Measurements from ENCODE around the gene PAXX. TPM values are rescaled to one million over a fixed set of nuclear protein-coding genes. Genes with fewer than 3 reads are reported as not detected.
A peak's percentile ranks its signal among the peaks of the same experiment; 100 is the strongest.

The PAXX gene
- total RNA-seq, 1 donor = 18.3 TPM

GRCh38 chr9:136945333-136946227 lies 46.6 kb upstream of the PAXX start:
- no peak overlapping the region for H3K4me3 ChIP-seq (ENCODE audit: low read depth, low read length)
- no peak for DNase-seq (ENCODE audit: low read depth)
- TF ChIP-seq CTCF (IDR thresholded peaks at IDR 0.05; ENCODE audit: insufficient read depth, low read length) = no peak

- no peak overlapping the region for H3K4me3 ChIP-seq (ENCODE audit: low read depth, low read length)
- DNase-seq (ENCODE audit: low read depth) = no peak
- TF ChIP-seq CTCF (IDR thresholded peaks at IDR 0.05; ENCODE audit: insufficient read depth, low read length) = no peak
These were observed 45.8 kb upstream of the PAXX start for GRCh38 chr9:136946228-136947027.

- no peak for DNase-seq (ENCODE audit: low read depth)
- TF ChIP-seq CTCF (IDR thresholded peaks at IDR 0.05; ENCODE audit: insufficient read depth, low read length) = no peak
These were observed 45.0 kb upstream of the PAXX start for GRCh38 chr9:136947028-136947891.

GRCh38 chr9:136947955-136948510 lies 44.2 kb upstream of the PAXX start:
- H3K4me3 ChIP-seq (ENCODE audit: low read depth, low read length) = no peak overlapping the region
- peak; percentile 62 for TF ChIP-seq CTCF (IDR thresholded peaks at IDR 0.05; ENCODE audit: insufficient read depth, low read length)
- peak; percentile 76 for DNase-seq (ENCODE audit: low read depth)

More at GRCh38 chr9:136947028-136947891, 45.0 kb upstream of the PAXX start:
- H3K4me3 ChIP-seq (ENCODE audit: low read depth, low read length) = no peak overlapping the region

GRCh38 chr9:136949239-136949816 lies 42.9 kb upstream of the PAXX start:
- TF ChIP-seq CTCF (IDR thresholded peaks at IDR 0.05; ENCODE audit: insufficient read depth, low read length) = no peak
- DNase-seq (ENCODE audit: low read depth) = no peak
- peak overlapping the region; percentile 62 for H3K4me3 ChIP-seq (ENCODE audit: low read depth, low read length)
